Suprapubic skin (tissue), 4 donors: ENCODE measurements around the gene XXYLT1.

Source experiments
- POLR2A ChIP-seq, 2 donors: fragments of 450-650 bp; IDR thresholded peaks; one replicate each; pipeline ENCODE4 v1.6.1; 2017; ENCODE audit warnings: antibody characterized with exemption in 2 of 2, mild to moderate bottlenecking in 2 of 2, moderate library complexity in 2 of 2
- POLR2AphosphoS5 ChIP-seq, 3 donors: sonication (generic); formaldehyde crosslinking; IDR thresholded peaks; one replicate each; pipeline ENCODE4 v1.6.1; 2017; ENCODE audit warnings: antibody characterized with exemption in 3 of 3
- TF ChIP-seq, protein P1 (sequence below), 2 donors: fragments of 200-600 bp in 1 of 2; fragments of 450-650 bp in 1 of 2; sonication (generic) in 1 of 2; IDR thresholded peaks; one replicate each; pipeline ENCODE4 v1.5.1; 2016 to 2019; ENCODE audit warnings: antibody characterized with exemption in 2 of 2, mild to moderate bottlenecking in 1 of 2, moderate library complexity in 1 of 2

- TF ChIP-seq, protein P1, sequence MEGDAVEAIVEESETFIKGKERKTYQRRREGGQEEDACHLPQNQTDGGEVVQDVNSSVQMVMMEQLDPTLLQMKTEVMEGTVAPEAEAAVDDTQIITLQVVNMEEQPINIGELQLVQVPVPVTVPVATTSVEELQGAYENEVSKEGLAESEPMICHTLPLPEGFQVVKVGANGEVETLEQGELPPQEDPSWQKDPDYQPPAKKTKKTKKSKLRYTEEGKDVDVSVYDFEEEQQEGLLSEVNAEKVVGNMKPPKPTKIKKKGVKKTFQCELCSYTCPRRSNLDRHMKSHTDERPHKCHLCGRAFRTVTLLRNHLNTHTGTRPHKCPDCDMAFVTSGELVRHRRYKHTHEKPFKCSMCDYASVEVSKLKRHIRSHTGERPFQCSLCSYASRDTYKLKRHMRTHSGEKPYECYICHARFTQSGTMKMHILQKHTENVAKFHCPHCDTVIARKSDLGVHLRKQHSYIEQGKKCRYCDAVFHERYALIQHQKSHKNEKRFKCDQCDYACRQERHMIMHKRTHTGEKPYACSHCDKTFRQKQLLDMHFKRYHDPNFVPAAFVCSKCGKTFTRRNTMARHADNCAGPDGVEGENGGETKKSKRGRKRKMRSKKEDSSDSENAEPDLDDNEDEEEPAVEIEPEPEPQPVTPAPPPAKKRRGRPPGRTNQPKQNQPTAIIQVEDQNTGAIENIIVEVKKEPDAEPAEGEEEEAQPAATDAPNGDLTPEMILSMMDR (IDR thresholded peaks at IDR 0.05): no peak
- TF ChIP-seq POLR2A (IDR thresholded peaks at IDR 0.05): no peak
- no peak for TF ChIP-seq POLR2AphosphoS5 (IDR thresholded peaks at IDR 0.05)
These were observed 13.9 kb upstream of the XXYLT1 start for GRCh38 chr3:195284842-195285241.
